G401.6 (cell line): ENCODE measurements around the gene ATP2A3.

Experiments used
- FAIRE-seq: peaks from 2 replicates; lab custom pipeline; 2012; peaks lifted over from hg19 to GRCh38; lab: Jason Lieb, UNC

The ATP2A3 gene

DNA sequence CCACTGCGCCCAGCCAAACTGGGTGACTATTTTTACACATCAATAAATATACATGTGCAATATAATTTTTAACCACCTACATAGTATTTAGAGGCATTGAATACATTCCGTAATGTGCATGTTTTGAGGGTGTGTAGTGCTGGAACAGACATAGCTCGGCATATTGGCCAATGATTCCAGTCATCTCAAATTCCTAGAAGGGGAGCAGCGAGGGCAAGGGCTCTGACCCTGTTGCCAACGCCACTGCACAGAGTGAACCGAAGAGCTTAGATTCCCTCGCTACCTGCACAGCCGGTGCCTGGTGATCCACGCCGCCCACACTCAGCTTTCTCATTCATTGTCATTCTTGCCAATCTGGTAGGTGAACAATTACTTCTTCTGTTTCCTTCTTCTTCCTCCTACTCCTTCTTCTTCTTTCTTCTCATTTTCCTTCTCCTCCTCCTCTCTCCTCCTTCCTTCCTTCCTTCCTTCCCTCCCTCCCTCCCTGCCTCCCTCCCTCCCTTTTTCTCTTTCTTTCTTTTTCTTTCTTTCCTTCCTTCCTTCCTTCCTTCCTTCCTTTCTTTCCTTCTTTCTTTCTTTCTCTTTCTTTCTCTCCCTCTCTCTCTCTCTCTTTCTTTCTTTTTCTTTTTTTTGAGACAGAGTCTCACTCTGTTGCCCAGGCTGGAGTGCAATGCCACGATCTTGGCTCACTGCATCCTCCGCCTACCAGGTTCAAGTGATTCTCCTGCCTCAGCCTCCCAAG is 26.3 kb upstream of the ATP2A3 start:
- FAIRE-seq, result no peak

DNA sequence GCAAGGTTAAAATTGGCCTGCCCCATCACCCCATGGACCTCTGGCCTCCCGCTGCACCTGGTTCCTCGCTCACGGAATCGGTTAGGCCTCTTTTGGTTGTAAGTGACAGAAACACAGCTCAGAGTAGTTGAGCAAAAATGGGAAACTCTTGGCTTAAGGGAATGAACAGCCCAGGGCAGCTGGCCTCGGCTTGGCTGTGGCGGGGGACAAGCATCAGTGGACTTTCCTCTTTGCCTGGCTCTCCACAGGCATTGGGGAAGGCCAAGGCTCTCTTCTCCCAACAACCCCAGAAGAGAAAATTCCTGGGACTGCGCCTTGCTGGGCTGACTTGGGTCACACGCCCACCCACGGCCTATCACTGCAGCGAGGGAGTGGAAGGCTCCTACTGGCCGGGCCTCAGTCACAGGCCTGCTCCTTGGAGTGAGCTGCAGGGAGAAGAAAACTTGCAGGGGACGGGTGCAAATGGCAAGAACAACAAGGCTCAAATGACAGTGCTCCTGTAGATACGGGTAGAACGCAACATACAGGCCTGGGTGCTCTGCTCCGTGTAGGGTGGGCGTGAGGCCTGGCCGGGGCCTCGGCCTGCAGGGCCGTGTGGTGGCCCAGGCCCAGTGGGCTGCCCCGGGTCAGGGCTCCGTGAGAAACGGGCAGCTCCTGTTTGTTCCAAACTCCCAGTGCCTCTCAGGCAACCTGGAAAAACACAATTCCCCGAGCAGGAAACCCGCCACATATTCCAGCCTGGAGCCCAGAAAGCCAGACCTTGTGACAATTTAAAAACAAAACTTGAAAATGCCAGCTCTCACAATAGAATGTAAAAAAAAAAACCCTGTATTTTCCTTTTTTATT is 25.0 kb upstream of the ATP2A3 start:
- no peak for FAIRE-seq

DNA sequence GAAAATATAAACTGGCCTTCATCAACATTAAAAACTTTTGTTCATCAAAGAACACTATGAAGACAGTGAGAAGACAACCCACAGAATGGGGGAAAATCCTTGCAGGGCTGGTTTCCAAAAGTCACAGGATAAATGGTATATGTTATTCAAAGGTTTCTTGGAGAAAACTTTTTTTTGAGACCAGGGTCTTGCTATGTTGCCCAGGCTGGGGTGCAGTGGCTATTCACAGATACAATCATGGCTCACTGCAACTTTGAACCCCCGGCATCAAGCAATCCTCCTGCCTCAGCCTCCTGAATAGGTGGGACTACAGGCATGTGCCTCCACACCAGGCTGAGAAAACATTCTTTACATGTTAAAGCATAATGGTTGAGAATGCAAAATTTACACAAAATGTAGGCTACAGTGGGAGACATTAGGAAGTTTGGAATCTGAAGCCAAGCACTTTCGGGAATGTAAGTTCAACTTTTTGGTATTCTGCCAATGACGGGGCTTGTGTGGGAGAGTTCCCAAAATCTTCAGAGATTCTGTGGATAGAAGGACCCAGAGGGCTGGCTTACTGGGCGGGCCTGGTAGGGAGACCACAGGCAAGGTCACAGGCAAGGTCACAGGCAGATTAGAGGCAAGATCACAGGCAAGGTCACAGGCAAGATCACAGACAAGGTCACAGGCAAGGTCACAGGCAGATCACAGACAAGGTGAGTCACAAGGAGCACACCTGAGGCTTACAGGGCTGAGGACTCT is 24.2 kb upstream of the ATP2A3 start:
- FAIRE-seq, result no peak

DNA sequence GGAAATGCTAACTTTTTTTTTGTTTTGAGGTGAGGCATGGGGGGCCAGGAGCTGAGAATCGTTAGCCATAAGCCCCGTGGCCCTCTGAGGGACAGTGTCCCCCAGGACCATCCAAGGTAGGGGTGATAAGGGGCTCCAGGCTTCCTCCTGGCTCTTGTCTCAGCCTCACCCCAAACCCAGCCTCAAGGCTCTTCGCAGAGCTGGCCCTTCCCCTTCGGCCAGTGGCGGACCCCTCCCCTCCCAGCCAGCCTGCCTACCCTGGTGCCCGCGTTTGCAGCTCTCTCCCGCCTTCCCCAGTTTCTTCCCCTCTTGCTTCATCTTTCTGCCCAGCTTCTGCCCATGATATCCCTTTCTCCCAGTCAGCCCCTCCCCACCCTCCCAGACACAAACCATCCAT is 22.7 kb upstream of the ATP2A3 start:
- no peak for FAIRE-seq

DNA sequence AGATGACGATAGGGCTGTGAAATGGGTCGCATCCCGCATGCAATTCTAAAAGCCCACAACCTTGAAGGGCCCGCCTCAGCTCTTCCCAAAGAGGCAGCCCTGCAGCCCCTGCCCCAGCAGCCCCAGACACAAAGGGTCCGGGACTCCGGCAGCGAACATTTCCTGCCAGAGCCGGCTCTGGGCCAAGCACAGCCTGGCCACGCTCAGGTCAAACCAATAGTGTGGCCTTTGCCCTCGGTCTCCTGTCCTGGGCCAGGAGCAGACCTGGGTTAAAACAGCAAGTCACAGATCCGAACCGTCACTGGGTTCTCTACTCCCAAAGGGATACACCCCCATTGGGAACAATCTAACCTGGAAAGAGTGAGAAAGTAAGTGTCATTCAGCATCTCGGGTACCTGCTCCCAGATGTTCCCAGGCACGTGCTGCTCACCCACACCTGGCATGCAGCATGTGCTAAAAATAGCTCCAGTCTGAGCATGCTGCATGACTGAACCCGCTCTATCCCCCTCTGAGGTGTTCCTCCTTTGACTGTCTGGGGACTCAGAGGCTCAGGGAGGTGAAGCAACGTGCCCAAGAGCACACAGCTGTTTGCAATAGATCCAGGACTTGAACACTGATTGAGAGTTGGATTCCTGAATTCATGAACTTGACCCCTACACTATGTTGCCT is 22.2 kb upstream of the ATP2A3 start:
- FAIRE-seq, result no peak

DNA sequence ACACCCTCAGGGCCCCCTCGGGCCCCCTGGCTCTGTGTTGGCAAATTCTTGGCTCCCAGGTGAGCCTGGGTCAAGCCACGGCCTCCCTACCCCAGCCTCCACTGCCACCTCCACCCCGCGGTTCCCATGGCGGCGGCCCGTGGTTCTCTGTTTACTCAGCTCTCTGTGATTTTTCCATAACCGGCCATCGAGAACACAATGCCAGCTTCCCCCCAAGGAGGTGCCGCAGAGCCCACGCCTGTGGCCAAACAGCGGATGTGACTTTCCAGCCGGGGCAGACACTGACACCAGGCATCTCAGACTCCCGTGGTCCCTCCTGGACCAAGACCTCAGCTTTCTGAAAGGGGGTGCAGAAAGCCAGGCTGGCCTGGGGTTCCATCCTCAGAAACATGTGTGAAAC is 21.6 kb upstream of the ATP2A3 start:
- FAIRE-seq, result no peak

DNA sequence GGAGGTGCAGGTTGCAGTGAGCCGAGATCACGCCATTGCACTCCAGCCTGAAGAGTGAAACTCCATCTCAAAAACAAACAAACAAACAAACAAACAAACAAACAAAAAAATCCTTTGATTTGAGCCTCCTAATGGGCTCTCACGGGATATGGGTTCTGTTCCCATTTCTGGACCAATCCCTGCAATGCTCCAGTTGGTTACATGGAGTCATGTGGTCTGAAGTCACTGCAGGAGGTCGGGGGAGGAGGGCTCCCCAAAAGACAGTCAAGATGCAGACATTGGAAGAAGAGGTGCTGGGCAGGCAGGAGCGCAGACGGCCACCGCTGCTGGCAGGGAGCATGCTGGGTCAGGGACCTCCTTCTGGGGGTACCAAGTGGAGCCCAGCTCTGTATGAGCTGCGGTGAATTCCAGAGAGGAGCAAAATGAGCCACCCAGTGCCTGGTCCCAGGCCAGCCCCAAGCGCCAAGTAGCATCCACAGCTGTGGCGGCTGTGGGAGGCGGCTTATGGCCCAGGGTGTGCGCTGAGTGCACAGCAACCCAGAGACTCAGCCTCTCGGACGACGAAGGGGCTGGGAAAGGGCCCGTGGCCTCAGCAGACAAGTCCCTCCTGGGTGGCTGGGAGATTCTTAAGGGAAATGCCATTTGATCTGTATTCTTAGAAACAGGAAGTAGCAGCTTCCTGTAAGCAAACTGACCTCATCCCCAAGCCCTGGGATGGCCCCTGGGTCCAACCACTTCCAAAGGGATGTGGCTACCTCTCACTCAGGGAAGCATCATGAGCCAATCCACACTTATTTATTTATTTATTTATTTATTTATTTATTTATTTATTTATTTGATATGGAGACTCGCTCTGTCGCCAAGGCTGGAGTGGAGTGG is 19.6 kb upstream of the ATP2A3 start:
- no peak for FAIRE-seq

DNA sequence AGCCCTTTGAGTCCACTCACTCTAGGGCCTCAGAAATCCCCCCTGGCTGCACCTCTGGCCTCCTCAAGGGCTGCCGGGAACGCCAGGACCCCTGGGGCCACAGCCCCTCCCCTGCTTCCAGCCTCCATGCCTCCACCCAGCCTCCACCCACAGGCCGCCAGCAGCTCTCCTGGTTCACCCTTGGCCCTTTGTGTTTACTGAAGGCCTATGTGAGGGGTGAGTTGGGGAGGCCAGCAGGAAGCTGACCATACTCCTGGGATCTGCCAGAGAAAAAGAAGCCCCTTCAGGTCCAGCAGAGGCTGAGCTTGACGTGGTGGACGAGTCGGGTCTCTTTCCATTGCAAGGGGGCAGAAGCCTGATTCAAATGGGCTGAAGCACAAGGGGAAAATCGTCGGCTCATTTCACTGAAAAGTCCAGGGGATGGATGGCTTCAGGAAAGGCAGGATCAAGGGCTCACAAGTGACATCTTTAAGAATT is 18.3 kb upstream of the ATP2A3 start:
- no peak for FAIRE-seq

DNA sequence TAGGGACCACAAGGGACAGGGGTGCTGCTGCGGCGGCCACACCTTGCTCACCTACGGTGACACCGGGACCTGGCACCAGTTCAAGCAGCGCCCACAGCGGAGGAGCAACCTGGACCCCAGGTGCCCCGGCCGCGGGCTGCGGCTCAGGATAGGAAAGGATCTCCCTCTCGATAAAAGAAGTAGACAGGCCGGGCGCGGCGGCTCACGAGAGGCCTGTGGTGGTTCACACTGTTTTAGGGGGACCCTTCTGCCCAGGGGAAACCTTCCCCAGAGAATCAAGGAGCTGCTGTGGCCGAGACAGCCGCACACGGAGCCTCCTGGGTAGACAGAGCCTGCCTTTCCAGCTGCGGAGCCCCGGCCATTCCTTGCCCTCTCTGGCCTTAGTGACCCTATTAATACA is 17.9 kb upstream of the ATP2A3 start:
- FAIRE-seq, result no peak

DNA sequence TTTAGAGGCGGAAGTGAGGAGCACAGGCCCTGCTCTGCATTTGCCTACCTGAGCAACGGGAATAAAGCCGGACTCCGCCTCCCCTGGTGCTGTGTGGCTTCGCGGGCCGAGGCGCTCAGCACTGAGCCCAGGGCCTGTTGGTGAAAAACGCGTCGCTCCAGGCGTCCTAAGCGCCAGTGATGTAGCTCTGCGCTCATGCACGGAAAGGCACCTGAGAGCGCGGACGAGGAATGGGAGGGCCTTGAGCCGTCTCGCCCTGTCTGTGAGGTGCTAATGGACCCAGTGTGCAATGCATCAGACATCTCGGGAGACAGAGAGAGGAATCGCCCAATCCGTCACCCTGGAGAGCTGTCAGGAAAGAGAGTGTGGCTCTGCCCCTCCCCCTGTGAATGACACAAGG is 17.2 kb upstream of the ATP2A3 start:
- no peak for FAIRE-seq

DNA sequence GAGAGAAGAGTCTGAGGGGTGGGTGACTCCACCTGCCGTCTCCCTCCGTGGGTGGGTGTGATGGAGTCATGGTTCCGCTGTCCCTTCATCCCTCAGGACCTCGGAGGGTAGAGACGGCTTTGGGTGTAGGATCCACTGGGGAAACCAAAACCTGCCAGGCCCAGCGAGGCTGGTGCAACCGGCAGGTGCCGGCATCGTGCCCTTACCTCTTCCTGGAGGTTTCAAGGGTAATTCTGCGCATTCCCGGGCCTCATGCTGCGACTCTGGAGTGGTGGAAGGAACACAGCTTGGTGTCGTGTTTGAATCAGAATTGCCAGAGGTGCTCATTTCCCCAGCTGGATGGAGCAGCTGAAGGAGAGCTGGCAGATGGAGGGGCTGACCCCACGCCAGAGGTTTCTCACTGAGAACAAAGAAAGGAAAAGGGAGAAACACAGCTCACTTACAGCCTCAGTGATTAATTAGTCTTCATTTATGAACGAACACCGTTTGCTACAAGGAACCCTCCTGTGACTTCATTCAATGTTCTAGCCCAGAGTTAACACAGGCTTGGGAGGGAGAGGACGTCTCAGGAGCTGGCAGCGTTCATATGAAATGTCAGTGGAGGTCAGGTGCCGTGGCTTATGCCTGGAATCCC is 16.3 kb upstream of the ATP2A3 start:
- no peak for FAIRE-seq

DNA sequence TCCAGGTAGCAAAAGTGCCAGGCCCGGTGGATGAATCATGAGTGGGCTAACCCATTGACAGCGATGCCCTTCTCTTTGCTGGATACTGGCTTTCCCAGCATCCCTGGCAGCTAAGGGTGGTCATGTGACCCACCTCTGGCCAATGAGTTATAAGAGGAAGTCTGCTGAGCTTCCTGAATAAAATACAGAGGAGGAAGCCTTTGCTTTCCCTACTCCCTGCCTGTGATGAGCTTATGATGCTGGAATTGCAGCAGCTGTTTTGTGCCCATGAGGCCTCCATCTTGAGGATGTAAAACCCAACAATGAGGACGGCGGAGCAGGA is 15.0 kb upstream of the ATP2A3 start:
- no peak for FAIRE-seq

DNA sequence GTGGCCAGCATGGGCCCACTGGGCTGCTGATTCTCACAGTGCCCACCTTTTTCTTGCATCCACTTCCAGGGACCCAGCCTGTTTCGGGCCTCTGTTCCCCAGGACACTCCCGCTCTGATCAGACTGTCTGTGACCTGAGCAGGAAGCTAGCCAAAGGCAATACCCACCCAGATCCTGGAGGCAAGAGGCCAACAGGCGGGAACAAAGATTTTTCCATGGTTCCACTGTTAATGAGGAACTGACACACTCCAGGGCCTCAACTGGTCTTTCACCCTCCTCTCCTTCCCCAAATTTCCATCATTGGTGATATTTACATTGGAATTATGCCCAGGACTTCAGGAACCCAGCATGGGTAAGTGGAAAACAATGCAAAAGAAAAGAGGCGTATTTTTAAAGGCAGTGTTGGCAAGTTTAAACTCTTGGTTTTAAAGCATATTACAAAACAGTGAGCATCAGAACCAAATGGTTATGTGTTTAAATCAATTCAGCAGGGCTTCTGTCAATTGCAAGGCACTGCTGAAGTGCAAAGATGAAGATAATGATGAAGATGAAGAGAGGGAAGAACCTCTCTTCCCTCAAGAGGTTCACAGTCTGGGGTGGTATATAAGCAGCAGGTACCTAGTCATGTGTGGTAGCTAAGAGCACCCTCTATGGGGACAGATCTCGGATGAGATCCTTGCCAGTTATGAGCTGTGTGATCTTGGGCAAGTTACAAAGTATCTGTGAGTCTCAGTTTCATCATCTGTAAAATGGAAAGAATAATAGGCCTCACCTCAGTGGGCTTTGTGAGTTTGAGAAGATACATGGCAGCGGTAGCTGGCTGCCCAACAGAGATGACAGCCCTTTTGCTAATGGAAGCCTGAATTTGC is 14.4 kb upstream of the ATP2A3 start:
- no peak for FAIRE-seq

DNA sequence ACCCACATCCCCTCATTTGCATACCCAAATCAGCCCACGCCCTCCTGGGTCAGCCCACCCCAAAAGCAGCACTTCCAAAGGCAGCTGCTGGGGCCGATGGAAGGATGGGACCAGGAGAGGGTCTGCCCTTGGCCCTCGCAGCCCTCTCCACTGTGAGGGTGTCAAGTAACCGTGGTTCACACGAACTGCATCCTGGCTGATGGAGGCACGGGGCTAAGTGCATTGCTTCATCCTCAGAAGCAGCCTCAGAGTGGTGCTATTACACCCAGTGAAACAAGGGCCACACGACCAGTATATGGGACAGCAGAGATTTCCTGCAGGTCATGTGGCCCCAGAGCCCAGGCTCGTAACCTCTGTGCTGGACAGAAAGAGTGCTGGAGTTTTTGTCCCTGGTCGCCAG is 13.2 kb upstream of the ATP2A3 start:
- FAIRE-seq, result no peak

DNA sequence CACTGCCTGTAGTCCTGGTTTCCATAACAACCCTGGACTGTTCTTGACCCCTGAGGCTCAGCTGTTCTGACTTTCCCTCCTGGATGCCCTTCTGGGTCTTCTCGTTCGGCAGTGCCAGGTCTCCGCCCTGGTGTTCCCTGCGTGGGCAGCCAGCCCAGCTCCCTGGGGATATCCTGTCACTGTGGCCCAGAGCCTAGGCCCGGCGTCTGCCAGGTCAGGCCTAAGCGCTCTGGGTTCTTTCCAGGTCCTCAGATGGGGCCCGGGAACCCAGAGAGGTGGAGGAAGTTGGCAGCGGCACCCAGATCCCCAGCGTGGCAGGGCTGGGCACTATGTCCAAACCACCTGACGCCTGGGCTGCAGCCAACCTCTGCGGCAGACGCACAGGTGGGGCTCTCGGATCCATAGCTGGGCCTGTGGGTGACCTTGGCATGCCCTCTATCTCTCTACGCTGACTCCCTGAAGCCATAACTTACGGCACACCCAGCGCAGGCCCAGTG is 12.5 kb upstream of the ATP2A3 start:
- no peak for FAIRE-seq

DNA sequence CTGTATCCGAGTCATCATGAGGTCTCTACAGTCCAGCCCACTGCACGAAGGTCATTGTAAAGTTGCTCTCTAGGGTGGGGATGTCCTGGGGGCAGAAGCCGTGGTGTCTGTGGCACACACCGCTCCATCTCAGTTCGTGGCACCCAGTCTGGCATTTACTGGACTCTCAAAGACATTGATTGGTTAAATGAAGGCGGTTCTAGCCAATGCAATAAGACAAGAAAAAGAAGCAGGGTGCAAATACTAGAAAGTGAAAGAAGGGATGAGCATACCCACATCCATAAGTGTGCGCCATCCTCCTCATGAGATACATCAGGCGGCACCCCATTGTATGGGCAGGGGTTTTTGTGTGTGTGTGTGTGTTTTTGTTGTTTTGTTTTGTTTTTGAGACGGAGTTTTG is 10.7 kb upstream of the ATP2A3 start:
- FAIRE-seq, result no peak

DNA sequence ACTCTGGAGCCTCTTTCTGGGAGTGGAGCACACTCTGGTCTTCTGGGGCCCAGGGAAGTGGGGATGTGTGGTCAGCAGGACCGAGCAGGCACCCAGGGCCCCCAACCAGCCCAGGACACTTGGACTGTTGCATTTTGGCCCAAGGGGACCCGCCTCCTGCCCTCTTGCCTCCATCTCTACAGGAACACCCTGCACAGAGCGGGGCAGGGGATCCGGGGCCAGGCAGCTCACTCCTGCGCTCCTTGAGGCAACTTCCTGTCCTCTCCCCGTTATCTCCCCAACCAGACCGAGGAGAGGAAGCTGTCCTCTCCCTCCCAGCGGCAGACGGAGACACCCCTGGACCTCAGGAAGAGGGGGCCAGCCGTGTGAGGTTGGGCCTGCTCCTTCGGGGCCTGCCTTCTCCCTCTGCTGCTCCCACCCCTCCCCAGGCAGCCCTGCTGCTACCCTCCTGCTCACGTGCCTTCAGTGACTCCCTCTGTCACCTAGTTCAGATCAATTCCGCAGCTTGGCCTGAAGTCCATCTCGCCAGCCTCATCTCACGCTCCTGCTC is 10.0 kb upstream of the ATP2A3 start:
- no peak for FAIRE-seq

DNA sequence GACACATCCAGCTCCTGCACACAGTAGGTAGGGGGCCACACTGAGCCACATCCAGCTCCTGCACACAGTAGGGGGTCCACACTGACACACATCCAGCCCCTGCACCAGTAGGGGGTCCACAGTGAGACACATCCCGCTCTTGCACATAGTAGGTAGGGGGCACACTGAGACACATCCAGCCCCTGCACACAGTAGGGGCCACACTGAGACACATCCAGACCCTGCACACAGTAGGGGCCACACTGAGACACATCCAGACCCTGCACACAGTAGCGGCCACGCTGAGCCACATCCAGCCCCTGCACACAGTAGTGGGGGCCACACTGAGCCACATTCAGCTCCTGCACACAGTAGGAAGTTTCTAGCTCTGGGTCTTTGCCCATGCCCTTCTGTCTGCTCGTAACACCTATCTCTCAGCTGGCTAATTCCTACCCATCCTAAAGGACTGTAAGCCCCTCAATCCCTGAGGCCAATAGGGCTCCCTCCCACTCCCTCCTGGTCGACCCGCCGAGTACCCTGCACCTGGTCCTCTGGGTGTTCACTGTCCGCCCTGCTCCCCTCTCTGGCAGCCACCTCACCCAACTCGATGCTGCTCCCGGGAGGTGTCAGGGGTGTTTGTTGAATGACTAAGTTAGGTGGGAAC is 9.4 kb upstream of the ATP2A3 start:
- FAIRE-seq, result no peak

DNA sequence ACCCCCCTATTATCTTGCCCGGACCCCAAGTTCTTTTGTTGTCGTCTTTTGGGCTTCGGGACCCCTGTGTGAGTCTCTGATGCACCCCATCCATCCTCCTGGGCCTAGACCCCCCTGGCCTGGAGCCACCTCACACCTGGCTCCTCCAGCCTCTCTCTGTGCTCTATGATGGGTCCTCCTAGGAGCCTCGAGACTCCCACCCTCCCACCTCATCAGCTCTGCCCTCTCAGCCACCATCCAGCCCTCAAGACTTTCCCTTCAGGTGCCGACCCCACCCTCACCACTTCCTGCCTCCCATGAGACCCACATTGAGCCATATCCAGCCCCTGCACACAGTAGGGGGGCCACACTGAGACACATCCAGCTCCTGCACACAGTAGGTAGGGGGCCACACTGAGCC is 8.7 kb upstream of the ATP2A3 start:
- no peak for FAIRE-seq
